Large intestine (tissue), 3 donors: ENCODE data around the gene MCC. TPM values are rescaled to one million over a fixed set of nuclear protein-coding genes. Genes with fewer than 3 reads are reported as not detected.
"Not testable (repeated sequence)": the region's sequence is repeated elsewhere in the genome, so short reads cannot be mapped to it uniquely, and the experiment has no call there.

ENCODE experiments used
- DNase-seq, 2 donors: peaks; one replicate each; pipeline versions ENCODE4 v3.0.0 to v3.0.0-alpha.2; 2013
- H3K27ac ChIP-seq: one replicate; pipeline ENCODE4 v1.5.1; 2013; ENCODE audit warnings: low read length
- H3K27me3 ChIP-seq: 2 replicates; pipeline ENCODE4 v1.6.1; 2013; ENCODE audit warnings: low read length; ENCODE audit not compliant: control insufficient read depth, insufficient read depth
- H3K36me3 ChIP-seq: 2 replicates; pipeline ENCODE4 v1.6.1; 2013; ENCODE audit warnings: low read length; ENCODE audit not compliant: control insufficient read depth, insufficient read depth
- H3K4me1 ChIP-seq: one replicate; pipeline ENCODE4 v1.6.1; 2013; ENCODE audit warnings: low read length; ENCODE audit not compliant: control insufficient read depth, insufficient read depth
- H3K4me3 ChIP-seq: one replicate; pipeline ENCODE4 v1.5.1; 2013; ENCODE audit warnings: low read length
- H3K9me3 ChIP-seq: one replicate; pipeline ENCODE4 v1.6.1; 2013; ENCODE audit warnings: mild to moderate bottlenecking, low read depth, low read length, moderate library complexity; ENCODE audit not compliant: control insufficient read depth
- WGBS: methylation state at CpG from one replicate; pipeline ENCODE4 v1.1.5; 2013; ENCODE audit warnings: low lambda C conversion rate; ENCODE audit not compliant: insufficient coverage; 5-methylcytosine and 5-hydroxymethylcytosine counted together
- polyA plus RNA-seq: library from polyadenylated mRNA; unstranded; fragments of 120-200 nt; gene quantifications from one replicate; pipeline ENCODE4 v1.2.1, GENCODE V29; 2013

Gene MCC
- polyA plus RNA-seq, 1 donor = 5.2 TPM

GRCh38 chr5:113433862-113434612 is 54.2 kb downstream of the MCC start:
- WGBS = 90% methylated on average over 2 of the region's 38 CpGs
- Histone ChIP-seq H3K27me3 (no peaks in the 10 kb centered on the region), H3K4me3 (no peak overlapping the region), H3K36me3 (no peaks in the 10 kb centered on the region), H3K9me3 (peaks cover 4% of the 10 kb centered on the region), H3K4me1 (no peaks in the 10 kb centered on the region), H3K27ac (no peak overlapping the region)
- no peak for DNase-seq

DNA sequence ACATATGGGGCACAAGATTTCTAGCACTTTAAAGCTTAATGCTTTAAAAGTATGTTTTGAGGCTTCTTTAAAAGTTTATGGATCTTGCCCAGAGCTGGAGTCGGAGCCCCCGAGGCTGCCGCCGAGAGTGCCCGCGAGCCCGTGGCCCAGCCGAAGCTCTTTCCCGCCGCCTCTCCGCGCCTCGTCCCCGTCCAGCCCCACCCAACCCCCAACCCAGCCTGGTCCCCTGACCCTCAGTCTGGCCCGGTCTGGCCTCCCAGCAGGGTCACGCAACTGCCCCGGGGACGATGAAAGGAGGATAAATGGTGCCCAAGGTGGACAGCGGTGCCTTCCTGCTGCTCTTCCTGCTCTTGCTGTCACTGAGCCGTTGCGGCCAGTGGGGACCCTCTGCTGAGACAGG is 55.2 kb downstream of the MCC start:
- WGBS = no CpG with 5 or more reads among the region's 21 CpGs
- Histone ChIP-seq H3K27ac (no peak overlapping the region), H3K9me3 (peaks cover 4% of the 10 kb centered on the region), H3K36me3 (no peaks in the 10 kb centered on the region), H3K27me3 (no peaks in the 10 kb centered on the region), H3K4me3 (no peak overlapping the region), H3K4me1 (no peaks in the 10 kb centered on the region)
- no peak for DNase-seq

- Histone ChIP-seq H3K27ac (no peak overlapping the region), H3K4me1 (no peaks in the 10 kb centered on the region), H3K36me3 (no peaks in the 10 kb centered on the region), H3K9me3 (peaks cover 1% of the 10 kb centered on the region), H3K4me3 (no peak overlapping the region), H3K27me3 (no peaks in the 10 kb centered on the region)
- 0% methylated on average over 1 of the region's 3 CpGs for WGBS
- DNase-seq = no peak
Observed at GRCh38 chr5:113427871-113428574, 60.2 kb downstream of the MCC start.

DNA sequence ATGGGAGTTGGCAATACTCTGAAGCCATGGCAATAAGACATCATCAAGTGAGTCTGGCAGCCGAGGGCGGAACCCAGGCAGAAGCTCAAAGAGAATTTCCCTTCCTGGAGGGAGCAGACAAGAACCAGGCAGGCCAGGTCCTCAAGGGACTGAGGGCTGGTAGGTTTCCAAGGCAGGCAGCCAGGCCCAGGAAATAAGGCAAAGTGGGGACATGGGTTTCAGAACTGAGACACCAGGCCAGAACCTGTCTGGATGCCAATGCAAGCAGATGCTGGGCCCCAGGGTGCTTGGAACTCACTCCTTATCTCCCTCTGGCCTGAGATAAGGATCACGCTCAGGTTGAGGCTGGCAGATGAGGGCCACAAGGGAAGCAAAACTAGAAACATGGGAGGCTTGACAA is 62.3 kb downstream of the MCC start:
- Histone ChIP-seq H3K4me1 (no peaks in the 10 kb centered on the region), H3K27ac (no peak overlapping the region), H3K4me3 (no peak overlapping the region), H3K9me3 (no peaks in the 10 kb centered on the region), H3K36me3 (no peaks in the 10 kb centered on the region), H3K27me3 (no peaks in the 10 kb centered on the region)
- no peak for DNase-seq
- WGBS = no CpG with 5 or more reads among the region's 3 CpGs

DNA sequence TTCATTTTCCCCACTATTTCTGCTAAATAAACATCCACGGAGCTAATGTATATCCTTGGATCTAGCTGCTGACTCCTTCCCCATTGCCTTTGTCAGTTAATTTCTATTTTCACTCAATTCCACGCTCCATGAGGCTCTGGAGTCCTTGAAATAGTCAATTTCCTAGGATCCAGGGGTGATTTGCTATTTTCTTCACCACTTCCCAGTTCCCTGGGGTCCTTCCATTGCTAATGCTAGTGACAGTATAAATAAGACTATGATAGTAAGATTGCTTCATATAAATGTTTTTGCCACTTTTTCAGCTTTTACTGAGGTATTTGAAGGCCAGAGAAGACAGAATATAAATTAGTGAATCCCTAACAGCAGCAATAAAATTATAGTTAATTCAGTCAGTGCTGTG is 66.6 kb downstream of the MCC start:
- DNase-seq = no peak
- WGBS = 82% methylated on average over 2 of the region's 2 CpGs
- Histone ChIP-seq H3K4me1 (no peaks in the 10 kb centered on the region), H3K4me3 (no peak overlapping the region), H3K27ac (no peak overlapping the region), H3K36me3 (no peaks in the 10 kb centered on the region), H3K9me3 (no peaks in the 10 kb centered on the region), H3K27me3 (no peaks in the 10 kb centered on the region)

GRCh38 chr5:113405530-113405929 is 82.7 kb downstream of the MCC start:
- 90% methylated on average over 2 of the region's 6 CpGs for WGBS
- DNase-seq = no peak
- Histone ChIP-seq H3K36me3 (no peaks in the 10 kb centered on the region), H3K4me3 (no peak overlapping the region), H3K4me1 (no peaks in the 10 kb centered on the region), H3K27me3 (no peaks in the 10 kb centered on the region), H3K27ac (no peak overlapping the region), H3K9me3 (no peaks in the 10 kb centered on the region)

- Histone ChIP-seq H3K9me3 (no peaks in the 10 kb centered on the region), H3K4me1 (no peaks in the 10 kb centered on the region), H3K36me3 (no peaks in the 10 kb centered on the region), H3K27me3 (no peaks in the 10 kb centered on the region), H3K4me3 (no peak overlapping the region), H3K27ac (no peak overlapping the region)
- no CpG with 5 or more reads among the region's 2 CpGs for WGBS
- no peak for DNase-seq
Observed at GRCh38 chr5:113404269-113404668, 84.0 kb downstream of the MCC start.

DNA sequence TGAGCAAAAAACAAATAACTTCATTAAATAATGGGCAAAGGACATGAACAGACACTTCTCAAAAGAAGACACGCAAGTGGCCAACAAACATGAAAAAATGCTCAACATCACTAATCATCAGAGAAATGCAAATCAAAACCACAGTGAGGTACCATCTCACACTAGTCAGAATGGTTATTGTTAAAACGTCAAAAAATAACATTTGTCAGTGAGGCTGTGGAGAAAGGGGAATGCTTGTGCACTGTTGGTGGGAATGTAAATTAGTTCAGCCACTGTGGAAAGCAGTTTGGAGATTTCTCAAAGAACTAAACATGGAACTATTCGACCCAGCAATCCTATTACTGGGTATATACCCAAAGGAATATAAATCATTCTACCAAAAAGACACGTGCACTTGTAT is 90.3 kb downstream of the MCC start:
- DNase-seq, H3K4me3 ChIP-seq, H3K27ac ChIP-seq, H3K27me3 ChIP-seq, H3K4me1 ChIP-seq, H3K36me3 ChIP-seq, H3K9me3 ChIP-seq: not testable (repeated sequence)
- 100% methylated on average over 1 of the region's 4 CpGs for WGBS

DNA sequence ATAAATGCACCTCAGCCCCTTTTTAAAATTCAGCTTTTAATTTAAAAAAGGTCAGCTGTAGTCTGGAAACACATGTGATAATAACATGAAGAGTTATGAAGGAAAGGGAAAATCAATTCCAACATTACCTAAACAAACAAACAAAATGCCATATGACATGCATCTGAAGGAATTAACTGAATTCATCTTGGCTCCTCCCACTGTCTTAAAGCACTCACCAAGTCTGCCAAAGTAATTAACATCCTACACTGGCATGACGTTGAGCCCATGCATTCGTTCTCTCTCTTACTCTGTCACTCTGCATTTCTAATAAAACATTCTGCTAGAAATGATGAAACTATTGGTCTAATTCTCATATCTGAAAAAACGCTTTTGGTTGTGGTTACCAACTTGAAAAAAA is 91.2 kb downstream of the MCC start:
- Histone ChIP-seq H3K4me3 (no peak overlapping the region), H3K27me3 (no peaks in the 10 kb centered on the region), H3K4me1 (no peaks in the 10 kb centered on the region), H3K27ac (no peak overlapping the region), H3K36me3 (no peaks in the 10 kb centered on the region), H3K9me3 (no peaks in the 10 kb centered on the region)
- WGBS = 79% methylated on average over 3 of the region's 3 CpGs
- DNase-seq = no peak

GRCh38 chr5:113394658-113395057 is 93.6 kb downstream of the MCC start:
- DNase-seq = no peak
- Histone ChIP-seq H3K9me3 (no peaks in the 10 kb centered on the region), H3K4me3 (no peak overlapping the region), H3K27ac (no peak overlapping the region), H3K36me3 (no peaks in the 10 kb centered on the region), H3K4me1 (no peaks in the 10 kb centered on the region), H3K27me3 (no peaks in the 10 kb centered on the region)
- 53% methylated on average over 2 of the region's 2 CpGs for WGBS

GRCh38 chr5:113390224-113390623 is 98.0 kb downstream of the MCC start:
- WGBS = no CpG with 5 or more reads among the region's 1 CpG
- H3K4me3 ChIP-seq = no peak overlapping the region
- H3K27ac ChIP-seq = no peak overlapping the region
- no peak for DNase-seq
- H3K9me3 ChIP-seq = no peaks in the 10 kb centered on the region
- no peaks in the 10 kb centered on the region for H3K27me3 ChIP-seq
- no peaks in the 10 kb centered on the region for H3K4me1 ChIP-seq
- H3K36me3 ChIP-seq = no peaks in the 10 kb centered on the region
